SHP77 treated with DMSO at 0.1 percent for 48 hours (cell line): Measurements from ENCODE around the gene MAP7D3.
"Not testable (repeated sequence)": the region's sequence is repeated elsewhere in the genome, so short reads cannot be mapped to it uniquely, and the experiment has no call there.

Experiments used
- DNase-seq: peaks from one replicate; lab custom pipeline; 2025; lab: John Stamatoyannopoulos, UW

Gene MAP7D3

GRCh38 chrX:136251041-136251991 is at the start of gene MAP7D3:
Gene MAP7D3, minus strand, starts transcription at chrX:136251400. Its CDS starts 42 bp downstream, at chrX:136251358.
- DNase-seq = no peak

- not testable (repeated sequence) for DNase-seq
Measured at GRCh38 chrX:136300721-136301120, 49.5 kb upstream of the MAP7D3 start, which contains the start of gene ADGRG4. Gene ADGRG4, plus strand, starts transcription at chrX:136300963. Its CDS starts 7,815 bp downstream, at chrX:136308778.

GRCh38 chrX:136295380-136295779 is 44.2 kb upstream of the MAP7D3 start:
- no peak for DNase-seq

- DNase-seq = no peak
Measured at GRCh38 chrX:136292656-136293055, 41.5 kb upstream of the MAP7D3 start.

GRCh38 chrX:136291824-136292223 is 40.6 kb upstream of the MAP7D3 start:
- DNase-seq = no peak

GRCh38 chrX:136286375-136286774 is 35.2 kb upstream of the MAP7D3 start:
- not testable (repeated sequence) for DNase-seq

- DNase-seq = no peak
Measured at GRCh38 chrX:136275553-136275952, 24.4 kb upstream of the MAP7D3 start.

- no peak for DNase-seq
Measured at GRCh38 chrX:136273986-136274385, 22.8 kb upstream of the MAP7D3 start.

GRCh38 chrX:136272325-136272724 is 21.1 kb upstream of the MAP7D3 start:
- DNase-seq = no peak

- no peak for DNase-seq
Measured at GRCh38 chrX:136271300-136271699, 20.1 kb upstream of the MAP7D3 start.

GRCh38 chrX:136269921-136270320 is 18.7 kb upstream of the MAP7D3 start:
- no peak for DNase-seq

- DNase-seq = no peak
Measured at GRCh38 chrX:136268051-136269048, 17.1 kb upstream of the MAP7D3 start.

- no peak for DNase-seq
Measured at GRCh38 chrX:136266828-136267227, 15.6 kb upstream of the MAP7D3 start.

GRCh38 chrX:136262812-136263315 is 11.7 kb upstream of the MAP7D3 start:
- no peak for DNase-seq

- DNase-seq = no peak
Measured at GRCh38 chrX:136262243-136262642, 11.0 kb upstream of the MAP7D3 start.

GRCh38 chrX:136261321-136261720 is 10.1 kb upstream of the MAP7D3 start:
- no peak for DNase-seq

- no peak for DNase-seq
Measured at GRCh38 chrX:136260776-136261175, 9.6 kb upstream of the MAP7D3 start.

- no peak for DNase-seq
Measured at GRCh38 chrX:136259543-136259942, 8.3 kb upstream of the MAP7D3 start.

GRCh38 chrX:136258951-136259350 is 7.8 kb upstream of the MAP7D3 start:
- DNase-seq = no peak

GRCh38 chrX:136256026-136256425 is 4.8 kb upstream of the MAP7D3 start:
- no peak for DNase-seq

GRCh38 chrX:136255541-136255940 is 4.3 kb upstream of the MAP7D3 start:
- no peak for DNase-seq
